AG10803 (cell line): ENCODE results near the gene TCEA3.

Source experiments
- DNase-seq: peaks from one replicate; pipeline ENCODE4 v3.0.0; 2010; ENCODE audit warnings: low read depth
- H3K4me3 ChIP-seq: 2 replicates; pipeline ENCODE4 v1.5.1; 2011; ENCODE audit warnings: mild to moderate bottlenecking, low read length, control low read depth
- TF ChIP-seq, protein P1 (sequence below): conservative IDR thresholded peaks from 2 replicates; pipeline ENCODE4 v1.5.1; 2011; ENCODE audit warnings: mild to moderate bottlenecking, low read length, control low read depth, inconsistent platforms

Gene TCEA3

DNA sequence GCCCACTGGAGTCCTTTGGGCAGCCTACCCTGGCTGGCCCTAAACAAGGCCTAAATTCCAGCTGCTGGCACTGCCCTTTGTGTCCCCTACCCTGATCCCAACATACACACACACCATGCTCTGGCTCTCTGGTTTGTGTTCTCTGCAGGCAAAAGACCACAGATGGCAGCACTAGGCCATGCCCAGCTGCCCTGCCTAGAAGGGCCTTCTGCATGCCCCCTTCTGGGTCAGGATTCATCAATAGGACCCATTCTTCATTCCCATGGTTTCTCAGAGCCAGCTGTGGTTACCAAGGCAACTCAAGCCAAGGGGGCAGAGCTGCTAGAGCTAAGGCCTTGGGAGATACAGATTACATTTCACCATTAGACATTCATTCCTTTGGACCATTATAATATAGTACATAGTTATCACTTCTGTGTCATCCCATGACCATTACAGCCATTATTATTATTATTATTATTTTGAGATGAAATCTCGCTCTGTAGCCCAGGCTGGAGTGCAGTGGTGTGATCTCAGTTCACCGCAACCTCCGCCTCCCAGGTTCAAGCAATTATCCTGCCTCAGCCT lies 42.0 kb upstream of the TCEA3 start:
- TF ChIP-seq, protein P1, sequence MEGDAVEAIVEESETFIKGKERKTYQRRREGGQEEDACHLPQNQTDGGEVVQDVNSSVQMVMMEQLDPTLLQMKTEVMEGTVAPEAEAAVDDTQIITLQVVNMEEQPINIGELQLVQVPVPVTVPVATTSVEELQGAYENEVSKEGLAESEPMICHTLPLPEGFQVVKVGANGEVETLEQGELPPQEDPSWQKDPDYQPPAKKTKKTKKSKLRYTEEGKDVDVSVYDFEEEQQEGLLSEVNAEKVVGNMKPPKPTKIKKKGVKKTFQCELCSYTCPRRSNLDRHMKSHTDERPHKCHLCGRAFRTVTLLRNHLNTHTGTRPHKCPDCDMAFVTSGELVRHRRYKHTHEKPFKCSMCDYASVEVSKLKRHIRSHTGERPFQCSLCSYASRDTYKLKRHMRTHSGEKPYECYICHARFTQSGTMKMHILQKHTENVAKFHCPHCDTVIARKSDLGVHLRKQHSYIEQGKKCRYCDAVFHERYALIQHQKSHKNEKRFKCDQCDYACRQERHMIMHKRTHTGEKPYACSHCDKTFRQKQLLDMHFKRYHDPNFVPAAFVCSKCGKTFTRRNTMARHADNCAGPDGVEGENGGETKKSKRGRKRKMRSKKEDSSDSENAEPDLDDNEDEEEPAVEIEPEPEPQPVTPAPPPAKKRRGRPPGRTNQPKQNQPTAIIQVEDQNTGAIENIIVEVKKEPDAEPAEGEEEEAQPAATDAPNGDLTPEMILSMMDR: no peak
- no peak for DNase-seq
- H3K4me3 ChIP-seq: no peak overlapping the region

DNA sequence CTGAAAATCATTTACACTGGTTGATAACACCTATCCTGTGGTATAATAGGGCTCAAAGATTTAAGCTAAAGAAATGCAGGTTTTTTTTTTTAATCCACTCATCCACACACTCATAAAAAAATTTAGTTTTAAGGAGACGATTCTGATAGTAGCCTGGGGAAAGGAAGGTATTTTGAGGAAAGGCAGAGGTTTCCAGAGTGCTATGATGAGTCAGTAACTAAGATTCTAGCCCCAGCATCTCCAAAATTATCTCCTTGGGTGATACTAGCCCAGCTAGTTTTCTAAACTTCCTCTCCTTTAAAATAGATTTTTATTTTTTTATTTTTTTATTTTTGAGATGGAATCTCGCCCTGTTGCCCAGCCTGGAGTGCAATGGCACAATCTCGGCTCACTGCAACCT lies 38.7 kb upstream of the TCEA3 start:
- TF ChIP-seq, protein P1: no peak
- no peak overlapping the region for H3K4me3 ChIP-seq
- no peak for DNase-seq

DNA sequence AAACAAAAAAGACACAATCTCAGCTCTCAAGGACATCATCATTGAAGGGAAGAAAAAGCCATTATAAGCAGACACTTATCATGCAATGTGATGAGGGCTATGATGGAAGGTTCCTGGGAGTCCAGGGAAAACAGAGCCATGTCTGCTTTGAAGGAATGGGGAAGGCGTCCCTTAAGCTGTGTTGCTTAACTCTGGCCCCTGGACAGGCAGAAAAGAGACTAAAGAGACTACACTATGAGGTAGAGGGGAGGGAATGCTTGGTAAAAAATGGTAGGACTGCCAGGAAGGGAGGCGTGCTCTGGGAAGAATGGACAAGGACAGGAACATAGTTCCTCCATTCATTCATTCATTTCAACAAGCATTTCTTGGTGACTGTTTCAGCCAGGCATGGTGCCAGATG lies 38.2 kb upstream of the TCEA3 start:
- DNase-seq: no peak
- no peak overlapping the region for H3K4me3 ChIP-seq
- TF ChIP-seq, protein P1: no peak

DNA sequence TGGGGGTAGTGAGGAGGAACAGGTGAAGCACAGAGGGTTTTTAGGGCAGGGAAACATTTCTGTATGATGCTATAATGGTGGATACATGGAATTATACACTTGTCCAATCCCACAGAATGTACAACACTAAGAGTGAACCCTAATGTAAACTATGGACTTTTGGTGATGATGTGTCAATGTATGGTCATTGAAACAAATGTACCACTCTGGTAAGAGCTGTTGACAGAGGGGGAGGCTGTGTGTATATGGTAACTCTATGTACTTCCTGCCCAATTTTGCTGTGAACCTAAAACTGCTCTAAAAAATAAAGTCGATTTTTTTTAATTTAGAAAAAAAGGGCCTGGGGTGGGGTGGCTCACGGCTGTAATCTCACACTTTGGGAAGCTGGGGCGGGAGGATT lies 36.5 kb upstream of the TCEA3 start:
- DNase-seq: no peak
- TF ChIP-seq, protein P1: no peak
- no peak overlapping the region for H3K4me3 ChIP-seq

DNA sequence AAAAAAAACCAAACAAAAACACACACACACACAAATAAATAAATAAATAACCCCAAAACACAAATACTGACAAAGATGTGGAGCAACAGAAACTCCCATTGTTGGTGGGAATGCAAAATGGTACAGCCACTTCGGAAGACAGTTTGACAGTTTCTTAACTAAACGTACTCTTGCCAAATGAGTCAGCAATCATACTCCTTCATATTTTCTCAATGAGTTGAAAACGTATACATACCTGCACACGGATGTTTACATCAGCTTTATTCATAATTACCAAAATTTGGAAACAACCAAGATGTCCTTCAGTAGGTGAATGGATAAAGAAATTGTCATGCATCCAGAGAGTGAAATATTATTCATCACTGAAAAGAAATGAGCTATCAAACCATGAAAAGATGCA lies 36.0 kb upstream of the TCEA3 start:
- TF ChIP-seq, protein P1: no peak
- H3K4me3 ChIP-seq: no peak overlapping the region
- no peak for DNase-seq

DNA sequence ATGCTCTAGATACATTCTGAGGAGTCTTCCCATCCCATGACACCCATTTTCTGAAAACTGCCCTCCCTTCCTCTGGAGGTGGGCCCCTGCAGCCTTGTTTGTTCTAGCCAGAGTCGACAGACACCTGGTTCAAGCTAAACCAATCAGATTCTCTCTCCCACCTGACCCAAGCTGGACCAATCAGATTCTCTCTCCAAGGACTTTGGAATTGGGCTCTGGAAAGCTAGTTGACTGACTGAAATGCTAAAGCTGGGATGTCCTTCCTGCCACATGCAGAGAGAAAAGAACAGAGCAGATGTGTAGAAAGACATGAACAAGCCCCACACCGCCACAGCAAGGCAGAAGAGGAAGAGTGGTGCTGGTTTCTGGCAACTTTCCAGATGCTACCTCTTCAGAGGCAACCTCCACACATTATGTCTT lies 34.8 kb upstream of the TCEA3 start:
- DNase-seq: no peak
- TF ChIP-seq, protein P1: no peak

DNA sequence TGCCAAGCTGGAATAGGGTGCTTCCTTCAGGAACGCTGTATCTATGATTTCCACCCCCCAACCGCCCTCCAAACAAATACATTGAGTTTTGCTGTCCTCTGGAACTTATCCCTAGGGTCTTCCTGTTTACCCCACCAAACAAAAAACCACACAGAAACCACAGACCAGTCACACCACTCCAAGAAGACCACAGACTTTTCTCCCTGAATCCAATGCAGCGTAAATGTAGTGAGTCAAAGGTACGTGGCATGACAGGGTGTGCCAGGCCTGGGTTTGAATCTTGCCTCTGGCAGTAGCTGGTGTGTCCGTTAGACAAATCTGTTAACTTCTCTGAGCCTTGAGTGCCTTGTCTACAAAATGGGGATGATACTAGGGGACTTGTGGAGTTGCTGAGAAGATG lies 31.7 kb upstream of the TCEA3 start:
- TF ChIP-seq, protein P1: no peak
- H3K4me3 ChIP-seq: no peak overlapping the region
- DNase-seq: peak; percentile 35

More for the DNA sequence above, 34.8 kb upstream of the TCEA3 start:
- H3K4me3 ChIP-seq: no peak overlapping the region
